ENCODE results near the gene GLYR1.

- TF ChIP-seq CTCF (IDR thresholded peaks at IDR 0.05; ENCODE audit: poor library complexity, severe bottlenecking) = no peak
- no peak for TF ChIP-seq EP300 (conservative IDR thresholded peaks at IDR 0.05; ENCODE audit: poor library complexity, severe bottlenecking)
Measured at GRCh38 chr16:4855371-4855770, 8.3 kb upstream of the GLYR1 start.

Data from neural cell (in vitro differentiated cells).